ENCODE measurements around the gene NCOR1. TPM values are rescaled to one million over a fixed set of nuclear protein-coding genes. Genes with fewer than 3 reads are reported as not detected.
"Not testable (repeated sequence)": the region's sequence is repeated elsewhere in the genome, so short reads cannot be mapped to it uniquely, and the experiment has no call there.

Gene NCOR1
- total RNA-seq: 131 TPM

- intact Hi-C loops (cut with DNase I): no loop called here
- ATAC-seq: peak; percentile 98
- peak; percentile 96 for DNase-seq (ENCODE audit: low spot score)
These were observed at the start of gene NCOR1 for GRCh38 chr17:16215273-16215964. TSS of gene NCOR1 (minus strand) at chr17:16215534. CDS start at chr17:16194569, 20,965 bp downstream.

GRCh38 chr17:16262201-16262600 lies 46.9 kb upstream of the NCOR1 start:
- intact Hi-C loops (cut with DNase I): no loop called here
- ATAC-seq (no peak), DNase-seq (ENCODE audit: low spot score) (no peak)

- intact Hi-C loops (cut with DNase I): no loop called here
- no peak for ATAC-seq
- no peak for DNase-seq (ENCODE audit: low spot score)
These were observed 45.7 kb upstream of the NCOR1 start for GRCh38 chr17:16261049-16261448.

DNA sequence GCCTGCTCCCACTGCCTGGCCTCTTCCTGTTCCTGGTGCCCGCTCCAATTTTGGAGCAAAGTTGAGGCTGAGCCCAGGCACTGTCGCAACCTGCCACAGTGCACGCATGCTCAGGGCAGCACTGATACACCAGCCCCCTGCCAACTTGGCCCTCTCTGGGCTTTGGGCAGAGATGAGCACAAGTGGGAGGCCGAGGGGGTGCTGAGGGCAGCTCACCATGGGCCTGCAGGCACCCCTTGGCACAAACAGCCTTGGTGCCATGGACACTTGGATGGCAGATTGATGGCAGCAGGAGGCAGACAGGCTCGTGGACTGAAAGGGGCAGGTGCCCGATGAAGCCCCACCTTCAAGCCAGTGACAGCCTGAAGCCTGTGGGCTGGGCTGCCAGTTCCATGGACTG lies 44.6 kb upstream of the NCOR1 start:
- peak; percentile 7 for ATAC-seq
- no peak for DNase-seq (ENCODE audit: low spot score)
- intact Hi-C loops (cut with DNase I): no loop called here

- ATAC-seq: peak; percentile 84
- DNase-seq (ENCODE audit: low spot score): no peak
- intact Hi-C loops (cut with DNase I): no loop called here
These were observed 43.6 kb upstream of the NCOR1 start for GRCh38 chr17:16258901-16259300.

DNA sequence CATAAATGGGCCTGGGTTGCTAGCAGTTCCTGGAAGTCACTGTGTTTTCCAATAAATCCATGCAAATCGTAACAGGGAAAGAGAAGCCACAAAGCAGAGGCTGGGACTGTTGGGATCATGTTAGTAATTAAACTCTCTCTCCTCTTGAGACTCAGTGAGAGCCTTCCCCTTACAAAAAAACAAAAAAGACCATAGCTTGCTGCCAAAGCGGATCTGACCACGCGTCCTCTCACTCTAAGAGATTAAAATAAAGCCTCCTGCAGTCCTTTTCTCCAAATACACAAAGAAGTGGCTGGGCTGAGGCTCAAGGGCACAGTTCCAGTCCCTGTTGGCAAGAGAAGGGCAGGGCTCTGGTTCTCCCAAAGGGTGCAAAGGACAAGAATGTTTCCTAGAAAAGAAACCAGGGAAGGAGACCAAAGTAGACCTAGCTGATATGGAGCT lies 40.2 kb upstream of the NCOR1 start:
- intact Hi-C loops (cut with DNase I): no loop called here
- ATAC-seq (peak; percentile 91), DNase-seq (ENCODE audit: low spot score) (no peak)

- no peak for ATAC-seq
- no peak for DNase-seq (ENCODE audit: low spot score)
- intact Hi-C loops (cut with DNase I): no loop called here
These were observed 39.6 kb upstream of the NCOR1 start for GRCh38 chr17:16254773-16255400.

- intact Hi-C loops (cut with DNase I): no loop called here
- DNase-seq (ENCODE audit: low spot score) (no peak), ATAC-seq (no peak)
These were observed 36.2 kb upstream of the NCOR1 start for GRCh38 chr17:16251556-16251955.

GRCh38 chr17:16251043-16251442 lies 35.7 kb upstream of the NCOR1 start:
- intact Hi-C loops (cut with DNase I): no loop called here
- ATAC-seq (no peak), DNase-seq (ENCODE audit: low spot score) (no peak)

DNA sequence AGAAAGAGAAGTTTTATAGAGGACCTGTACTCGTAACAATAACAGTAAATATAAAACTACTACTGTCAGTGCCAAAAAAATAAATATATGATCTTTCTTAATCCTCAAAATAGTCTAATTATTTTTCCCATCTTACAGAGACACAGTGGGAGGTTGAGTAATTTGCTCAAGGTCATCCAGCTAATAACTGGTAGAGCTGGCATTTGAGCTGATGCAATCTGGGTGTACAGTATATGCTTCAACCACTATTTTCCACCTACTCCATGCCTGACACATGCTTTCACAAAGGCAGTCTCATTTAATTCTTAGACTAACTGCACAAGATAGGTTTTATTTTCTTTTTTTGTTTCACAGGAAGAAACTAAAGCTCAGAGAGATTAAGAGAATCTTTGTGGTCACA lies 35.3 kb upstream of the NCOR1 start:
- ATAC-seq: no peak
- intact Hi-C loops (cut with DNase I): no loop called here
- no peak for DNase-seq (ENCODE audit: low spot score)

DNA sequence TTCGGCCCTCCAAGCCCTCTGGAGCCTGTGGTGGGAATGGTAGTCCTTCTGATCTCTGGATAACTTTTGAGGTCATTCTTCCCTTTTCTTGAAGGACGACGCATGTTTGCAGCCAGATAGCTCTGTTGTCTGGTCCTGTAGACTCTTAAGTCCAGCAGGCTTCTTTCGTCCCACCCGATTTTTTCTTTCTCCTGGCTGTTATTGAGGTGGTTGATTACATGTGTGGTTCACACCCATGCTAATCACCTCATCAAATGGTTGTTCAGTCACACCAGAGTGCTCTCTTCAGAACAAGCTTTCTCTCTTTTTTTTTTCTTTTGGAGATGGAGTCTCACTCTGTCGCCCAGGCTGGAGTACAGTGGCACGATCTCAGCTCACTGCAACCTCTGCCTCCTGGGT lies 32.3 kb upstream of the NCOR1 start:
- ATAC-seq (no peak), DNase-seq (ENCODE audit: low spot score) (no peak)
- intact Hi-C loops (cut with DNase I): no loop called here

- no peak for DNase-seq (ENCODE audit: low spot score)
- intact Hi-C loops (cut with DNase I): no loop called here
- no peak for ATAC-seq
These were observed 28.6 kb upstream of the NCOR1 start for GRCh38 chr17:16243801-16244567.

- no peak for ATAC-seq
- DNase-seq (ENCODE audit: low spot score): no peak
- intact Hi-C loops (cut with DNase I): no loop called here
These were observed 28.1 kb upstream of the NCOR1 start for GRCh38 chr17:16243385-16243784.

DNA sequence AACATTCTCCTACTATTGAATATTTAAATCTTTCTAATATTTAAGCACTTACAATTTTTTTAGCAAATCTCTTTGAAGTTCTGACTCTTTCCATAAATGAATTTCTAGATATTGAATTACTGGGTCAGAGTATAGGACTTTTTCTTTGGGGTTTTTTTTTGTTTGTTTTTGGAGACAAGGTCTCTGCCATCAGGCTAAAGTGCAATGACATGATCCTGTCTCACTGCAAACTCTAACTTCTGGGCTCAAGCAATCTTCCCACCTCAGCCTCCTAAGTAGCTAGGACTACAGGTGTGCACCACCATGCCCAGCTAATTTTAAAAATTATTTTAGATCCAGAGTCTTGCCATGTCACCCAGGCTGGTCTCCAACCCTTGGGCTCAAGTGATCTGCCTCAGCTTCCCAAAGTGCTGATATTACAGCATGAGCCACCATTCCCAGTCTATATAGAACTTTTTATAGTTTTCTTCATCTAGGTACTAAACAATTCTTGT lies 26.6 kb upstream of the NCOR1 start:
- DNase-seq (ENCODE audit: low spot score) (no peak), ATAC-seq (no peak)
- intact Hi-C loops (cut with DNase I): no loop called here

GRCh38 chr17:16239931-16240330 lies 24.6 kb upstream of the NCOR1 start:
- intact Hi-C loops (cut with DNase I): no loop called here
- no peak for ATAC-seq

DNA sequence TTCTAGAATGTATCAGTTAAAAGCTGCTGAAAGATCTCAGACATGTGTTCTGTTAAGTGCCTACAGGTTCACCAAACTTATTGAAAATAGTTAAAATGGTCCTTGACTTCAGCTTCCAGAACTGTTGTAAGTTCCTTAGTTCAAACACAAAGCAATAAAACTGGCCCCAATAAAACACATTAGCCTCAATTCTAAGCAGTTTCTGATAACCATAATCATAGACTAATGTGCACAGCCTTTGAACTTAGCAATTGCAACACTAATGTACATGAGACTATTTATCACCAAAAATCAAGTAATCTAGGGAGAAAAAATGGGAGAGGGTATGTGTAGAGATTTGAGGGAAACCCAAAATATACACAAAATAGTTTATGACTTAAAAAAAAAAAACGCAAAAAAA lies 17.1 kb upstream of the NCOR1 start:
- no peak for ATAC-seq
- DNase-seq (ENCODE audit: low spot score): no peak
- intact Hi-C loops (cut with DNase I): no loop called here

More at GRCh38 chr17:16239931-16240330, 24.6 kb upstream of the NCOR1 start:
- no peak for DNase-seq (ENCODE audit: low spot score)

GRCh38 chr17:16229912-16230561 lies 14.7 kb upstream of the NCOR1 start:
- DNase-seq (ENCODE audit: low spot score); ATAC-seq; intact Hi-C loops (cut with DNase I): not testable (repeated sequence)

DNA sequence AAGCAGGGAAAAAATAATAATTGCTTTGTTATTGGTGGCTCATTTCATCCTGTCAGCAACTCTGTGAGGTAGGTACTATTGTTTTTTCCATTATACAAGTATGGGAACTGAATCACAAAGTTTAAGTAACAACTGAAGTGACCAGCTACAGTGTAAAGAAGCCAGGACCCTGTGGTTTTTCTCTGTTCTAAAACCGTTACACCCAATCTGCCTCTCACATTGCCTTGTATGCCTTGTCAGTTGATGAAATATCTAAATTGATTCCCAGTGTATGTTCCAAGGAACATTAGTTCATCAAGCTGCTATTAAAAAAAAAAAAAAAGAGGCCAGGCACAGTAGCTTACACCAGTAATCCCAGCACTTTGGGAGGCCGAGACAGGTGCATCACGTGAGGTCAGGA lies 7.1 kb upstream of the NCOR1 start:
- DNase-seq (ENCODE audit: low spot score) (no peak), ATAC-seq (no peak)
- intact Hi-C loops (cut with DNase I): no loop called here

- DNase-seq (ENCODE audit: low spot score): peak; percentile 91
- peak; percentile 90 for ATAC-seq
- intact Hi-C loops (cut with DNase I): no loop called here
These were observed 1.8 kb upstream of the NCOR1 start, which contains the start of gene PIGL for GRCh38 chr17:16217002-16217635. TSS of gene PIGL (plus strand) at chr17:16217210. CDS start at chr17:16217227, 17 bp downstream.

Data from sciatic nerve (tissue), 2 donors.